DMS153 treated with DMSO at 0.1 percent for 48 hours (cell line): ENCODE results near the gene SEPTIN3.
"Not testable (repeated sequence)": the region's sequence is repeated elsewhere in the genome, so short reads cannot be mapped to it uniquely, and the experiment has no call there.

ENCODE experiments used
- DNase-seq: peaks from one replicate; lab custom pipeline; 2025; ENCODE audit not compliant: unreplicated experiment; lab: John Stamatoyannopoulos, UW

Gene SEPTIN3

GRCh38 chr22:41939981-41940831, 29.0 kb upstream of the SEPTIN3 start:
- peak; percentile 53 for DNase-seq

DNA sequence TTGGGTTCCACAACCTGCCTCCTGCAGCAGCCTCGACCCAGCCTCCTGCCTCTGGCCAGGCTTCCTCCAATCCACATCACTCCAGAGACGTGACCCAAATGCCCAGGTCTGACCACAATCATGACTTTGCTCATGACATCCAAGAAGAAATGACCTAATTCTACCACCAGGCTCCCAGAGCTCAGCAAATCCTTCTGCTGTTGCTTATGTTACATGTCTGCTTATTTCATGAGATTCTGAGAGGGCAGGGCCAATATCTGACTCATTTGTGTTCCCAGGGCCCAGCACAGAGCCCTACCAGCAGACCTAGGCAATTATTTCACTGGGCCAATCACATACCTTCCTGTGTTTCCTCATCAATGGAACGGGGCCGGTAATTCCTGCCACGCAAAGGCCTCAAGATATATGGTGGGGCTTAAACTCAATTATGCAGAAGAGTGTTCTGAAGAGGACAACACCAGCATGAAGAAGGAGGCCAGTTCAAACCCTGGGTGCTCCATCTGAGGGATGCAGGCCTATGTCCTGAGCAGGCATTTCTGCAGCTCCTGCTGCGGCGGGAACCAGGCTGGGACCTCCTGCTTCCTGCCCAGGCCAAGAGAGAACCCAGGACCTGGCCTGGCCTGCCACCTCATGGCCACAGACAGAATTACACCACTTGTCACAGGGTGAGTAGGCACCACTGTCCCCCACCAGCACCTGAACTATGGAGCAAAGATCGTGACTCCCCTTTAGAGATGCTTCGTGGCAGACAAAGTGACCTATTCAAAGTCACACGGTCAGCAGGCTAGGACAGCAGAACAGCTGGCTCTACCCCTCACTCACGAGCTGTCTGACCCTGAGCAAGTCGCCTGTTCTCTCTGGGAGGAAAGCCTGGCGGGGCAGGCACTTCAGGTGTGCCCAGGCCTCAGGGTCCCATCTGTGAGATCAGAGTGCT, 28.1 kb upstream of the SEPTIN3 start:
- peak; percentile 51 for DNase-seq

GRCh38 chr22:41943661-41944209, 25.5 kb upstream of the SEPTIN3 start:
- no peak for DNase-seq

GRCh38 chr22:41946629-41947423, 22.4 kb upstream of the SEPTIN3 start, which contains the start of gene CENPM:
CENPM (minus strand) TSS chr22:41947152; CDS start chr22:41947076, 76 bp downstream.
- DNase-seq = peak; percentile 95

DNA sequence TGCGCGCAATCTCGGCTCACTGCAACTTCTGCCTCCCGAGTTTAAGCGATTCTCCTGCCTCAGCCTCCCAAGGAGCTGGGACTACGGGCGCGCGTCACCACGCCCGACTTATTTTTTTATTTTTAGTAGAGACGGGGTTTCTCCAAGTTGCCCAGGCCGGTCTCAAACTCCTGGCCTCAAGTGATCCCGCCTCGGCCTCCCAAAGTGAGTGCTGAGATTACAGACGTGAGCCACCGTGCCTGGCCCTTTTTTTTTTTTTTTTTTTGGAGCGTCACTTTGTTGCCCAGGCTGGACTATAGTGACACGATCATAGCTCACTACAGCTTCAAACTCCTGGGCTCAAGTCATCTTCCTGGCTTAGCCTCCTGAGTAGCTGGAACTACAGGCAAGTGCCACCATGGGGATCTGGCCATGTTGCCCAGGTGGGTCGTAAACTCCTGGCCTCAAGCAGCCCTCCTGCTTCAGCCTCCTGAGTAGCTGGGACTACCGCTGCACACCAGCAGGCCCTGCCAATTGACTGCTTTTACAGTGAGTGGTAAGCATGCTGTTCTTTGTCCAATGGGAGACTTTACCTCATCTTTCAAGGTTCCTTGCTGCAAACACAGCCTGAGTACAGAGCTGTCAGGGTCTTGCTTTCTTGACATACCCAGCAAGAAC, 21.7 kb upstream of the SEPTIN3 start:
- DNase-seq = no peak

GRCh38 chr22:41948142-41948541, 21.1 kb upstream of the SEPTIN3 start:
- DNase-seq = no peak

DNA sequence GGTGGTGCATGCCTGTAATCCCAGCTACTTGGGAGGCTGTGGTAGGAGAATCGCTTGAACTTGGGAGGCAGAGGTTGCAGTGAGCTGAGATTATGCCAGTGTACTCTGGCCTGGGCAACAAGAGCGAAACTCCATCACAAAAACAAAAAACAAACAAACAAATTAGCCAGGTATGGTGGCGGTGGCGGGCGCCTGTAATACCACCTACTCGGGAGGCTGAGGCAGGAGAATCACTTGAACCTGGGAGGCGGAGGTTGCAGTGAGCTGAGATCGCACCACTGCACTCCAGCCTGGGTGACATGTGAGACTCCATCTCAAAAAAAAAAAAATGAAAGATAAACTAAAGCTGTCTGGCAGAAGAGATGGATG, 20.3 kb upstream of the SEPTIN3 start:
- DNase-seq = not testable (repeated sequence)

DNA sequence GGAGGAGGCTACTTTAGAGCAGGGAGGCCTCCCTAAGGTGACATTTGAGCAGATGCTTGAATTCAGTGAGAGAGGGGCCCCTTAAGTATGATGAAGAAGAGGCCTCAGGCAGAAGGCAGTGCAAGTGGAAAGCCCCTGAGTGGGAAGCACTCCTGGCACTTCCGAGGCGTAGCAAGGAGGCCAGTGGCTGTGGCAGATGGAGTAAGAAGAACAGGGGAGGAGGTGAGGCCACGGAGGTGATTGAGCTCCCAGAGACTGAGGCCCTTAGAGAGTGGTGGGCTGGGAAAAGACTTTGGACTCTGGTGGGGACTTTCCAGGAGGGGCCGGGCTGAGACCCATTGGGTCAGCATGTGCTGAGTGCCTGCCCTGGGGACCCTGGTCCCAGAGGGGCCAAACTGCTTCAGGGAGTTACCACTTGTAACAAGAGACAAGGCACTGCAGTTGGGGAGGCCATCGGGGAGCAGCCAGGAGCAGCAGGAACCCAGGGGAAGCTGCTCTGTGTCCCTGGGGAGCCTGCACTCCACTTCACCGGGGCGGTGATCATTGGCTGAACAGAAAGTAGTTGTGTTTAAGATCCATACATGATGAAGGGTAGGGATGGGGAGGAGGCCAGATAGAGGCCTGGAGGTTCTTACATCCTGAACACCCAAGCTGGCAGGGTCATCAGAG, 19.8 kb upstream of the SEPTIN3 start:
- DNase-seq = no peak

DNA sequence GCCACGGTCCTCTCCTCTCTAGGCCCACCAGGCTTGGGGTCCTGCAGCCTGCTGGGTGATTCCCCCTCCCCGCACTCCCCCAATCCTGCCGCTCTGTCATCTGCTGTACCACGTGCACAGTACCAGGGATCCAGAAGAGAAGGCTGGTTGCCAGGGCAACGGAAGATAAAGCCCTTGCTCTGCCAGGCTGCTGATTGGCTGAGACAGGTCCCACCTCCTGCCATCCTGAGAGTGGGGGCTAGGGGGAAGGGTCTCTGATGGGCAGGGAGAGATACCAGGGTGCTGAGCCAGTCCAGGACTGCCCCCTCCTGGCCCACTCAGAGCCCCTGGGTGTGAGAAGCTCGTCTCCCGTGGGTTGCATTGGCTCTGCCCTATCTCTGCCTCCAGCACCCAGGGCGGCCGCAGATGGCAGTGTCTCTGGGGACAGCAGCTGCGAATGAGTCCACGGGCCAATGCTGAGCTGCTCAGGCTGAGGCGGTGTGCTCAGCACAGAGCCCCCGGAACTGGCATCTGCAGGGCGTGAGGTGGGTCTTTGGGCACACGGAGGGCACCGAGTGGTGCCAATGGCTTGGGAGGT, 17.3 kb upstream of the SEPTIN3 start, which contains the start of gene SMIM45:
TSS of gene SMIM45 (plus strand) at position 253 of the 577 bp plus-strand sequence.
- no peak for DNase-seq

- DNase-seq = no peak
These were observed 16.5 kb upstream of the SEPTIN3 start for GRCh38 chr22:41952713-41953112.

DNA sequence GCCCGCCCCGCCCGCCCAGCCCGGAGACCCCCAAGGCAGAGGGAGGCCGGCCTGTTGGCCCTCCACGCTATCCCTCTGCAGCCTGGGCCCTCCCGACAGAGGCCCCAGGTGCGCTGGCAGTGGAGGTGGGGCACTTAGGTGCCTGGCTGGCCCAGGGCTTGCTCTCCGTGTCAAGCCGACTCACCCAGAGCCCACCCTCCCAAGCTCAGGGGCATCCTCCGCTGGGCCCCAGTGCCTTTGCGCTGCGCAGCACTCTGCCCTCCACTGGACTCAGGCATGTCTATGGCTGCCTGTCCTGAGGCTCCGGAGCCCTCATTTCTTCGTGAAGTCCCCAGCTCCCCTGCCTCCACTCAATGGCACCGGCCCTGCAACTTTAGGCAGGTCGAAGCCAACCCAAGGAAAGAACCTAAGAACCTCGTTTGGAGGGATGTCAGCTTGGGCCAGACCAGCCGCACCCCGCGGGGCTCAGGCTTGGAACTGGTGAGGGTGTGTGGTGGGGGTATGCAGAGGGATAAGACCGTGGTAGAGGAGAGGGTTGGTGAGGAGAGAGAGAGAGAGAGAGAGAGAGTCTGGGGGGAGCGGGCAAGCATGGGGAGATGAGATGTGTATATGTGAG, 11.2 kb upstream of the SEPTIN3 start:
- DNase-seq = no peak

DNA sequence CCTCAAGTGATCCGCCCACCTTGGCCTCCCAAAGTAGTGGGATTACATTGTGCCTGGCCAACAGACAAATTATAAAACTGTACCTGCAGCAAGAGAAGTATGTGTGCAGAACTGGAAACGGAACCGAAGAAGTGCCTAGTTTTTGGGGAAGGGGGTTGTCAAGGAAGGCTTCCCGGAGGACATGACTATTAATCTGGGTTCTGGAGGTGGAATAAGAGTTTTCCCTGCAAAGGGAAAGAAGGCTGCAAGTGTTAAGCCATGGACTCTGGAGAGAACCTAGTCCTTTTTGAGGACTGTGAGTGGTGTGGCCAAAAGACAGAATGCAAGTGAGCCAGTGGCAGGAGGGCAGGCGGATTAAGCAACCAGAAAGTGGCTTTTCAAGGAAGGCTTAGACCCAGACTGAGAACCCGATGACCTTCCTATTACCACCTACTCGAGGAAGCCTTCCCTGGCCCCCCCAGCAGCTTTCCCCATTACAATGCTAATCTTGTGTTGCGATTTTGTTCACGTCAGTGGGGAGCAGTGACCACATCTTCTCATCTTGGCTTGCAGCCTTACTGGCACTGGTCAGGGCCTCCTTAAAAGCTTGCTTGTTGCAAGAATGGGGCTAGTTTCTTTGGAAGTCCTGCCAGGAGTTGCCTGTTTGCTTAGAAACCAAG, 5.7 kb upstream of the SEPTIN3 start:
- DNase-seq = no peak

DNA sequence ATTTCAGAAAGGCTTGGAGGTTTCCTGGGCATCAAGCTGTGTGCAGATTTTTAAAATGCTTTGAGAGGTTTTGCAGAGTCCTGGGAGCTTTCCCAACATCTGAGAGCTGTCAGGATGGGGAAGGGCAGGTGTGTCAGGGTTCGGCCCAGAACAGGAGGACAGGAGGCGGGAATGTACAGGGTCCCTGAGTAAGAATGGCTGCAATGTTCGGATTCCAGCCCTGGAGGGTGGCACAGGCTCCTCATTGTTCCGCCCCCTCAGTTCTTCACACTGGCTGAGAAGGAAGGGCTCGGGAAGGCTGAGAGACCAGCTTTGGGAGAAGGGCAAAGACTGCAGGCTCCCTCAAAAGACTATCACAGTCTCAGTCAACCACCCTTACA, 5.1 kb upstream of the SEPTIN3 start:
- DNase-seq = no peak

DNA sequence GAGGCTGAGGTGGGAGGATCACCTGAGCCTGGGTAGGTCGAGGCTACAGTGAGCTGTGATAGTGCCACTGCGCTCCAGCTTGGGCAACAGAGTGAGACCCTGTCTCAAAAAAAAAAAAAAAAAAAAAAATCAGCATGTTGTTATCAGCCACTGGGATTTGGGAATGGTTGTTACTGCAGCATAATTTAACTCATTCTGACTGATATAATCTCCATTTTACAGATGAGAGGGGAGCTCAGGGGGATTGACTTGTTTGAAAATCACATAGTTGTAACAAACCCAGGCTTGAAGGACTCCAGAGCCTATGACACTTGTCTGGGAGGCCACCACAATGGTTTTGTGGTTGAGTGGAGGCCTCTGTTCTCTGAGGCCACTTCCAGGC, 3.0 kb upstream of the SEPTIN3 start:
- no peak for DNase-seq

- DNase-seq = no peak
These were observed 2.5 kb upstream of the SEPTIN3 start for GRCh38 chr22:41966607-41967240.

DNA sequence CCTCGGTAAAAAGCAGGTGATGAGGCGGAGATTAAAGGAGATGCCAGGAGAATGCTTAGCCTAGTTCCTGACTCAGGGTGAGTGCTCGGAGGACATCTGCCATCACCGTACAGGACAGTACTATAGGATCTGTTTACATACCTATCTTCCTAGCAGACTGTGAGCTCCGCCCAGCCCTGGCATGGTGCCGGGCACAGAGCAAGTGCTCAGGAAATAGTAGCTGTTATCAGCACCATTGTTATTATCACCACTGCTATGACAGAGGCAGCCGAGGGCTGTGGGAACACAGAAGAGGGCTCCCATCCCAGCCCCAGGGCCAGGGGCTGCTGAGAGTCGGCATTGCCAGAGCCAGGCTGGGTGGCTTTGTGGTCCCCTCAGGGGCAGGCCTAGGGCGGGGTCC, 642 bp upstream of the SEPTIN3 start:
- peak; percentile 36 for DNase-seq

- no peak for DNase-seq
These were observed 1.4 kb downstream of the SEPTIN3 start for GRCh38 chr22:41970601-41971000.

DNA sequence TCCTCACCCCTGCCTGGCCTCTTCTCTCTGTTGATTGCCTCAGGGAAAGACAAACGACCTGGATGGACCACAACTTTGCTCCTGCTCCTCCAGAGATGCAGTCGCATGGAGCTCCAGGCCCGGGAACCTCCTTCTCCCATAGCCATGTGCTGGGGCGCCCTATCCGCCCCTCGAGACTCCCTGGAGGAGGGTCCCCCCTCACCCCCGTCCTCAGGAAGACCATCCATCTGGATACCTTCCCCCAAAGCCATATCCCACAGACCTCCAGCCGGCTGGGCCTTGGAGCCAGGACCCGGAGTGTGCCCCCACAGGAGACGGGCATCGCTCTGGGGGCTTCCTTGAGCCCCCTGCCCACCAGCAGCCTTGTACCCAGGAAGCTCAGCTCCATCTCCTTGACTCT, 2.2 kb downstream of the SEPTIN3 start:
- no peak for DNase-seq
